ENCODE data around the gene LCT.
"Not testable (repeated sequence)": the region's sequence is repeated elsewhere in the genome, so short reads cannot be mapped to it uniquely, and the experiment has no call there.

LCT gene

GRCh38 chr2:135836596-135837270 lies at the start of gene LCT:
Gene LCT (minus strand): TSS chr2:135837184. CDS start chr2:135837169, 15 bp downstream.
- no peak for DNase-seq

- no peak for DNase-seq
Observed at GRCh38 chr2:135885709-135886108, 48.7 kb upstream of the LCT start.

- DNase-seq: no peak
Observed at GRCh38 chr2:135882415-135882814, 45.4 kb upstream of the LCT start.

- DNase-seq: not testable (repeated sequence)
Observed at GRCh38 chr2:135876770-135877169, 39.8 kb upstream of the LCT start.

- peak; percentile 98 to 99 for DNase-seq
Observed at GRCh38 chr2:135876066-135876711, 39.2 kb upstream of the LCT start, which contains the start of gene MCM6. Gene MCM6 (minus strand): TSS chr2:135876443. CDS start chr2:135876365, 78 bp downstream.

DNA sequence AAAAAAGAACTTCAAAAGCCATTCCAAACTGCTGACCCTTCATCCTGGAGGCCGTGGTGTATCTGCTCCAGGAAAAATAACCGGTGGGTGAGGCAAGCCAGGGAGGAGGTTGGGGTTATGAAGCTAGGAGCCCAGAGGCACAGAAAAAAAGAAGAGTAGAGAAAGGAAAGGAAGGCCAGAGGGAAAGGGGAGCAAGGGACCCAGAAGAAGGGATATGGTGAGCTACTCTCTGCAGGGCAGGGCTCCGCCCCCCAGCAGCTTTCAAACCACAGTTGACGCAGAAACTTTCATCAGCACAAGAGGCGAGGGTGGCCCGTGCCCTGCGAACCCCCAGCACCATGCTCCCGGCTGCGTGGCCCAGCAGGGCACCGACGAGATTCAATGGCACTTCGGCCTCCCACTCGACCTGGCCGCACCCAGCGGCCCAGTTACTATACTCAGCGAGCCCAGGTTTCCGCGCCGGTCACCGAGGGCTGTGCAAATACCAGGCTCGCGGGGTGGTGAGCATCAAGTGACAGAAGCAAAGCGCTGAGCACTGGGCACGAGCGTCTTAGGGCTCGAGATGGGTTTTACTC lies 38.6 kb upstream of the LCT start:
- DNase-seq: peak; percentile 43 to 68

DNA sequence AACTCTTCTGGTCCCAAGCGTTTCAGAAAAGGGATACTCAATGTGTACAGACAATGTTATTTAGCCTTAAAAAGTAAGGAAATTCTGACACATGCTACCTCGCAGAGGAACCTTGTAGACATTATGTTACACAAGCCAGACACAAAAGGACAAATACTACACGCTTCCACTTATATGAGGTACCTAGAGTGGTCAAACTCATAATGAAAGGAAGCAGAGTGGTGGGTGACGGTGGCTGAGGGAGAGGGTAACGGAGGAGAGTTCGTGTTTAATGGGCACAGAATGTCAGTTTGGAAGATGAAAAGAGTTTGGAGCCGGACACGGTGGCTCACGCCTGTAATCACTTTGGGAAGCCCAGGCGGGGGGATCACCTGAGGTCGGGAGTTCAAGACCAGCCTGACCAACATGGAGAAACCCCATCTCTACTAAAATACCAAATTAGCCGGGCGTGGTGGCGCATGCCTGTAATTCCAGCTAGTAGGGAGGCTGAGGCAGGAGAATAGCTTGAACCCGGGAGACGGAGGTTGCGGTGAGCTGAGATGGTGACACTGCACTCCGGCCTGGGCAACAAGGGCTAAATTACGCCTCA lies 37.9 kb upstream of the LCT start:
- no peak for DNase-seq

DNA sequence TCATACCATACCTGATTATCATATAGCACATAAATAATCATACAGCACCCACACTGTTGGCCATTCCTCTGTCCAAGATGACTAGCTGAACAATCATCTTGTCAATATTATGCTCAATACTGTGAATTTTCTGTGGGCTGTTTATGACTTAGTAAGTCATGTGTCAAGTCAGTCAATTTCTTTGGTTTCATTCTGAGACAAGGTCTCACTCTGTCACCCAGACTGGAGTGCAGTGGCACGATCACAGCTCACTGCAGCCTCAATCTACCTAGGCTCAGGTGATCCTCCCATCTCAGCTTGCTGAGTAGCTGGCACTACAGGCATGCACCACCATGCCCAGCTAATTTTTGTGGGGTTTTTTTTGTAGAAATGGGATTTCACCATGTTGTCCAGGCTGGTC lies 33.6 kb upstream of the LCT start:
- DNase-seq: no peak

DNA sequence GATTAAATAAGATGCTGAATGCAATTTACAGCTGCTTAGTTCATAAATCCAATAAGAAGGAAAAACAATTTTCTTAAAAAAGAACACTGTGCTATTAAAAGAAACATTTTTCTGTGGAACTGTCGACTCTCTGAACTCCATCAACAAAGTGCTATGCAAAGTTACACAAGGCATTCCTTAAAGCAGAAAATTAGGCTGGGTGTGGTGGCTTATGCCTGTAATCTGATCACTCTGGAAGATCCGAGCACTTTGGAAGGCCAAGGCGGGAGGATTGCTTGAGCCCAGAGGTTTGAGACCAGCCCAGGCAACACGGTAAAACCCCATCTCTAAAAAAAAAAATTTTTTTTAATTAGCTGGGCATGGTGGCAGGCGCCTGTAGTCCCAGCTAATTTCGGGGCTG lies 26.2 kb upstream of the LCT start:
- DNase-seq: no peak

- DNase-seq: no peak
Observed at GRCh38 chr2:135862718-135863117, 25.7 kb upstream of the LCT start.

- no peak for DNase-seq
Observed at GRCh38 chr2:135853401-135853800, 16.4 kb upstream of the LCT start.

GRCh38 chr2:135851858-135852257 lies 14.9 kb upstream of the LCT start:
- no peak for DNase-seq

- no peak for DNase-seq
Observed at GRCh38 chr2:135850892-135851668, 14.1 kb upstream of the LCT start.

DNA sequence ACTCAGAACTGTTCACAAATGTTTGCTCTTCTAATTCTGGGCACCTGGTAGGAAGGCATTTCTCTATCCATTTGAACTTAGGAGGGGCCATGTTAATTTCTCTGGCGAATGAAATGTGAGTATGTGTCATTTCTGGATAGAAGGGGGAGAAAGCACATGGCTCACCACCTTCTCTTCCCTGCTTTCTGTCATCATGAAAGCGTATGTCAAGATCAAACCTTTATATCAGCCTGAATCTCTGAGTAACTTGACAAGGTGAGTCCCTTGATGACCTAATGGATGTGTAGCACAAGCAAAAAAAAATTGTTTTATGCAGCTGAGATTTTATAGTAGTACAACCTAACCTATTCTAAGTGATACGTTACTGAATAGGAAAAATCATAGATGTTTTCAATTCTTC lies 12.1 kb upstream of the LCT start:
- no peak for DNase-seq

DNA sequence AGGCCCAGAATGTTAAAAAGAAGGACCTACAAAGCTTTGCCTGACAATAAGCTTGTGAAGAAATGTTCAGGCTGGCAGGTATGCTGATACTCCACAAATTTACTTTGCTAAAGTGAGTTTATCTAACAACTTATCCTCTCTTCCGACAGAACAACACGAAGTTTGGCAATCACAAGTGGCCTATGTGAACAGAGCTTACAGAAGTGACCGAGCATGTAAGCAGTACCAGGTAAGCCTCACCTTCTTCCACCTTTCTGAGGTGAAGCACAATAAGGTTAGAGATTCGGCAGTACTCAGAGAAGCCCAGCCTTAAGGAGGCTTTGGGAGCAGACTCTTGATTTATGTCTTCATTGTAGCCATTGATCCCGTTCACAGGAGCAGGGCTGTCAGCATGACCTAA lies 9.0 kb upstream of the LCT start:
- no peak for DNase-seq

DNA sequence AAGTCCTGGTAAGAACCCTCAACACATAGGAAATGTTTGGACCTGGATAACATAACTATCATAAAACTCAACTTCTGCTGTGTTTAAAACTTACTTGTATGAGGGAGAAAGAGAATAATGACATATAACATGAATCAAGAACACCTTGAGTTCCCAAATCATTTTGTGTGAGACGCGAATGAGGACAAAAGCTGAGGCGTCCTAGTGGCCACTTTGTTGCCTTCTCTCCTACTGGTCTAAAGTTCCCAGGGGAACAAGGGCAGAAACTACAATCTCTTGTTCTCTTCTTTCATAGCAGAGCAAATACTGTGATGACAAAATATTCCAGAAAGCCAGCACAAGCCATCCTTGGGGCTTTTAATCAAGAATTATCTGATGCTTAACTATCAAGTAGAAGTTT lies 8.3 kb upstream of the LCT start:
- DNase-seq: no peak

GRCh38 chr2:135844301-135844895 lies 7.4 kb upstream of the LCT start:
- DNase-seq: no peak

DNA sequence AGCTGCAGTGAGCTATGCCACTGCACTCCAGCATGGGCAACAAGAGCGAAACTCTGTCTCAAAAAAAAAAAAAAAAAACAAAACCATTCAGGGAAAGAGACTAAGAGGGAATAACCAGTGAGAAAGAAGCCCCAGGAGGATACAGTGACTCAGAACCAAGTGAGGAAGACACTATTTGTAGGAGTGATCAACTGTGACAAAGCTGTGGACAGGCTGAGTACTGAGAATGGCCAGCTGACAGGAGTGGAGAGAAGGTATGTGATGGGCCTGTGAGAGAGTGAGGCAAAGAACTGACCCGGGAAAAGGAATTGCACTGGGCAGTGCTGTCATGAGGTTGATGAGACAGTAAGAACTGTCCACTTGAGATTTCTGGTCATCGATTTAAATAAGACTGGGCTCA lies 6.7 kb upstream of the LCT start:
- DNase-seq: no peak

DNA sequence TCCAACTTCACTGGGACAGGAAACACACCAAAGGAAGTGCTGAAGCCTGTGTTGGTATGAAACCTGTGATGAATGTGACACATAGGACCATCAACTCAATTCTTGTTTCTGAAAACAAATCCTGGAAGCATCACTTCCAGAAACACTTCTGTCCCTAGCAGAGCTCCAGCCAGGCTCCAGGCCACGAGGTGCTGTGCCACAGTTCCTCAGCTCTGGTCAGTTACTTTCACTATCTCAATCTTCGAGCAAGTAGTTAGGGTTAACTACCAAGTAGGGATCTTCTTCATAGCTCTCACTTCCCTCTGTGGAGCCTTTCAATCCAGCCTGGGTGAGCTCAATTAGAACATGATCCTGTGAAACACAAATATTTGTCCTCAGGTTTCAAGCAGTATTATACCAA lies 3.6 kb upstream of the LCT start:
- DNase-seq: no peak

DNA sequence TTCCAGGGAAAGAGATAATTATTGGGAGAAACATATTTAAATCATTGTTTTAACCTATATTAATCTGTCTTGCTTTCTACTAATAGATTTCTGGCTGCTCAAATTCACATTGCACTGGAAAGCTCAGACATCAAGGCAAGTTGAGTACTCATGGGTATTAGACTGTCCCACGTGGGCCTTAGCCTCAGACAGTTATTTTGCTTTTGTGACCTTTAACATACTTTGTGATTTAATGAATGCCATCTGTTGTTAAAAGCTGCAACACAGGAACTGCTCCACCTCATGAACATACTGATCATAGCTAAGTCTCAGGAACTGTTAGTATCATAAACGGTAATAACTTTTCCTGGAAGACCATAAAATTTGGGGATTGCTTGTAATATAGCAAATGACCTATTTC lies 2.7 kb upstream of the LCT start:
- DNase-seq: no peak

GRCh38 chr2:135838502-135838901 lies 1.5 kb upstream of the LCT start:
- no peak for DNase-seq

DNA sequence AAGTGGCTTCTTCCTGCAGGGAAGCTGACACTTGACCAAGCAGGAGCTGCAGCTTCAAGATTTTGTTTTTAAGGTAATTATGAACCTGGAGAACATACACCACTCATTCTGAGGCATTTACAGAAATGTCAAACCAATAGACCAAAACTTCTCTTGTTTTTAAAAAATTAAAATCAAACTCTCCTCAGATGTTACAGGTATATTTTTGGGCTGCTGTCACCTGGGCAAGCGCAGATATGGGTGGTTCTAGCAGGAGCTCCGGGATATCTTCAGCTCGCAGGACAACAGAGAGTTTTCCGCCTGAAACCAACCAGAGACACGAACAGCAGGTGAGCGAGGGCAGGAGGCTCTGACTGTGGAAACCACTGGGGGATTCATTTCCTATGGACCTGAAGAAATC lies 4.1 kb downstream of the LCT start:
- DNase-seq: no peak

Data from NCI-H526 (cell line).